Right ventricle myocardium superior (tissue), 1 donor: ENCODE data around the gene DICER1. TPM values are rescaled to one million over a fixed set of nuclear protein-coding genes. Genes with fewer than 3 reads are reported as not detected.
"Not testable (repeated sequence)": the region's sequence is repeated elsewhere in the genome, so short reads cannot be mapped to it uniquely, and the experiment has no call there.

Experiments
- ATAC-seq: fragments of 200-7000 bp; cut with Tn5 transposase; one replicate; pipeline ENCODE4 v1.9.1; 2020; ENCODE audit warnings: mild to moderate bottlenecking; ENCODE audit not compliant: poor library complexity
- DNase-seq: peaks from one replicate; pipeline ENCODE4 v3.0.0-alpha.2; 2020
- intact Hi-C: fragments of 100-400 bp; cut with DNase I; formaldehyde crosslinking; loops from one replicate; pipeline ENCODE4 v1.11.2; 2022
- long read RNA-seq: library from polyadenylated mRNA; unstranded; transcript quantifications from one replicate; pipeline ENCODE4 v2.0.0, GENCODE V29; 2021
- total RNA-seq: library from RNA; stranded (reverse); fragmentation: NEBNext Ultra II Directional; extraction: Animal tissue kit (Norgen Biotek cat#: 25700); gene quantifications from one replicate; pipeline ENCODE4 v1.2.1, GENCODE V29; 2021
- donor health status: DM: no; HTN: yes; CAD: no; lungs with severe emphysema.

DICER1 gene
- 26.1 TPM for total RNA-seq
- long read RNA-seq, partial matches to known transcripts = 1 of 6 reads
- long read RNA-seq, other reads (novel, unspliced or antisense) = 5 of 6 reads

- ATAC-seq = peak; percentile 97
- peak; percentile 98 for DNase-seq
- intact Hi-C loops = no loop called here
Measured at GRCh38 chr14:95157327-95158189, at the start of gene DICER1. Gene DICER1, minus strand, starts transcription at chr14:95157529. Its CDS starts 24,071 bp downstream, at chr14:95133458.

DNA sequence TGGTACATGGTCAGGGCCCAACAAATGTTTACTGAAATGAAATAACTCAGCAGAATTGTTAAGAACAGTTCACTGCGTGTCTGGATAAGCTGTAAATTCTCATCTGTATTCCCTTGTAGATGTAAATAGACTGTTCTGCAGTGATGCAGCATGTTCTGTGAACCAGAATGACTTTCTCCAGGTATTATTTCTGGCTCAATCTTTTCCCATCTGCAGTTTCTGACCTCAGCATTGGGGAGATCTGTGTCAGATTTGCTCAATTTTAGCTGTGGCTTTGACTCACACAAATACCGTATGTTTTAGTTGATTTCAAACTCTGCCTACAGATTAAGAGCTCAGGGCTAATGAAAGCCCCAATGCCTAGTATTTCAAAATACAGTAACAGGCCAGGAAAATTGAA lies 49.2 kb upstream of the DICER1 start:
- no peak for ATAC-seq
- intact Hi-C loops = no loop called here

DNA sequence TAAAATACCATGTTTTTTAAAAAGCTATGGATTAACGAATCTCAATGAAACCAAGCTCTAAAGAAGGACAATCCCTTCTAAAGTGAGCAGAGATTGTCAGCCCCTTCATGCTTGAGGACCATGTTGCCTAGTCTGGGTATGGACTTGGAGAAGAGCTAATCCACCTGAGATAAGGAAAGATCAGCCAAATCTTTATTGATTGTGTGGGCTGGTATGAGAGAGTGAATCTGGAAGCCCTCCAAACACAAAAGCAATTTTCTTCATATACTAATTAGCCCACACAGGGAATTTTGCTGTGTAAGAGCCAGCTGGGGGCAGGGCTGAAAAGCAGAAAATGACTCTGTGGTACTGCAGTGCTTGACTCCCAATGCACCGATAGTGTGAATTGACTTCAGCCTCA lies 47.4 kb upstream of the DICER1 start:
- DNase-seq = no peak
- intact Hi-C loops = no loop called here
- ATAC-seq = no peak

More for the DNA sequence above, 49.2 kb upstream of the DICER1 start:
- DNase-seq = no peak

DNA sequence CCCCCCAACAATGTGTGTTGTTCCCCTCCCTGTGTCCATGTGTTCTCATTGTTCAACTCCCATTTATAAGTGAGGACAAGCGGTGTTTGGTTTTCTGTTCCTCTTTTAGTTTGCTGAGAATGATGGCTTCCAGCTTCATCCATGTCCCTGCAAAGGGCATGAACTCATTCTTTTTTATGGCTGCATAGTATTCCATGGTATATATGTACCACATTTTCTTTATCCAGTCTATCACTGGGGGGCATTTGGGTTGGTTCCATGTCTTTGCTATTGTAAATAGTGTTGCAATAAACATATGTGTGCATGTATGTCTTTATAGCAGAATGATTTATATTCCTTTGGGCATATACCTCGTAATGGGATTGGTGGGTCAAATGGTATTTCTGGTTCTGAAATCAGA lies 44.4 kb upstream of the DICER1 start:
- ATAC-seq, DNase-seq, intact Hi-C loops: not testable (repeated sequence)

DNA sequence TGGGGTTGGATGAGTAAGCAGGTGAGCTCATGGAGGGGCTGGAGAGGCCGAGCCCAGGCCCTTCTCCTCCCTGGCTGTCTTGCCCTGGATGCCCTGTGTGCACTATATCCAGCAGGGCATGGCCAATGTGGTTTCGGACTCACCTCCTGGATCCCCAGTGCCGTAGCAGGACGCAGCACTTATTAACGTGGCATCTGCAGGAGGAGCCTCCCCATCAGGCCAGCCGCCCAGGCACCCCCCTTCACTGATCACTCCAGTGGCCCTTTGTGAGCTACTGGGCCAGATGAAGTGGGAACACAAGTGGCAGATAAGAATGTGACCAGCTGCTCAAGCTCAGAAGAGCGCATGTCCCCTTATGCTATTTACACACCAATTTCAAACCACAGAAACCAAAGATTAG lies 43.1 kb upstream of the DICER1 start:
- ATAC-seq (peak; percentile 92), DNase-seq (peak; percentile 57)
- intact Hi-C loops = no loop called here

DNA sequence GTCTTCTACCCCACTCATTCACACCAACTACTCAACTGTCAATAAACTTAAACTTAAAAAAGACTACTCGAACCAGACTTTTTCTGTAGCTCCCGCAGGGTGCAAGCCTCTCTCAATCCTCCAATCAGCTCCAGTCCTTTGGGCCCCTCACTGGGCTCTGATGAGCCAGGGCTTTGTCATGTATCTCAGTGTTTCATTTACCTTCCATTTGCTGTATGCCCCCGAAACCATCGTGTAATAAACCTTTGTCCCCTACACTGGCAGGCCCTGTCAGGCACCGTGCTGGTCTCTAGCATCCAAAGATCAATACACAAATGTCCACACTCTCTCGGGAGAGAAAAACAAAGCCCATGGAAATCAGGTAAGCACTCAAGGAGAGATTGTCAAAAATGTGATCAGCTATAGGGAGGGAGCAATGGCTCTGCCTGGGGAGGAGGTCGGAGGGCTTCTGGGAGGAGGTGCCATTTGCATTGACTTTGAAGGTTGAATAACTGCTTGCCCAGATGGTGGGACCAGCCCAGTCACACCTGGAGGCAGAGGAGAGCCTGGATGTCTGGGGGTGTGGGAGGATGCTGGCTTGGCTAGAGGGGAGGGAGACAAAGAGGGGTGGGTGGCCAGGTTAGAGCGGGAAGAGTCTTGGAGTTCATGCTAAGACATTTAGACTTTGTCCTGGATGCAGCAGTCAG lies 42.1 kb upstream of the DICER1 start:
- ATAC-seq (no peak), DNase-seq (no peak)
- intact Hi-C loops = no loop called here

GRCh38 chr14:95198320-95198719 lies 41.0 kb upstream of the DICER1 start:
- intact Hi-C loops = no loop called here
- ATAC-seq (no peak), DNase-seq (no peak)

- intact Hi-C loops = no loop called here
Measured at GRCh38 chr14:95197551-95197950, 40.2 kb upstream of the DICER1 start.

DNA sequence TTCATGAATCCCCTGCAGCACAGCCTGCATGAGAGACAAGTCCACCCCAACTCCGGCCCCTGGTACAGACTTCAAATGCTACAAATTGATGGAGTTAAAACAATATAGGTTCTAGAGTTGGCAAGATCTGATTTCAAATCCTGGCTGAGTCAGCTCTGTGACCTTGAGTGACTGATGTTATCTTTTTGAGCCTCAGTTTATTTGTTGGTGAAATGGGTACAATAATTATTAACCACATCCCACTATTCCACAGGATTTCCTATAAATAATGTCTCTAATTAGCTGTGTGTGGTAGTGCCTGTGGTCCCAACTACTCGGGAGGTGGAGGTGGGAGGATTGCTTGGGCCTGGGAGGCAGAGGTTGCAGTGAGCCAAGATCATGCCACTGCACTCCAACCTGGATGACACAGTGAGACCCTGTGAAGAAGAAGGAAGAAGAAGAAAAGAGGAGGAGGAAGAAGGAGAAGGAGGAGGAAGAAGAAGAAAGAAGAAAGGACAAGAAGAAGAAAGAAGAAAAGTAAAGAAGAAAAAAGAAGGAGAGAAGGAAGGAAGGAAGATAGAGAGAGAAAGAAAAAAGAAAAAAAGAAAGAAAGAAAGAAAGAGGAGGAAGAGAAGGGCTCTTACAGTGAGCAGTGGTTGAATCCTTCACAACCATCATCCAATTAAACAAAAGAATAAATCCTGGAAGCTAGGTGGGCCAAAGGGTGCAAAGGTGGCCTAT lies 39.7 kb upstream of the DICER1 start:
- DNase-seq (no peak), ATAC-seq (no peak)
- intact Hi-C loops = no loop called here

More at GRCh38 chr14:95197551-95197950, 40.2 kb upstream of the DICER1 start:
- DNase-seq = no peak
- no peak for ATAC-seq

DNA sequence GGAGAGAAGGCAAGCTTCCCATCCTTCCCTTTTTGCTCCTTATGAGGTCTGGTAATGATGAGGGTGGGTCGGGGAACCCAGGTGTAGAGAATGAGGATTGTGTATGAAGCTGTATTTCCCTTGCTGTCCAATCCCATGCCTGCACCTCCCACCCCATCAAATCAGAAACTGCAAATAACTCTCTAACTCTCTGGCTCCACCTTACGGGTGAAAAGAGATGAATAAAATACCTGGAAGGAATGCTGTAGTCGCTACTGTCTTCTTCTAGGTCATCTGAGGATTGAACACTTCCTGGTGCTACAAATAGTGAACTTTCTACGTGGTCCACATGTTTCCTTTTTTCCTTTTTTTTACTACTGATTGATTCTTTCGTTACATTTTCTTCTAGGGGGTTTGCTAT lies 38.9 kb upstream of the DICER1 start:
- intact Hi-C loops = no loop called here
- no peak for DNase-seq
- no peak for ATAC-seq

DNA sequence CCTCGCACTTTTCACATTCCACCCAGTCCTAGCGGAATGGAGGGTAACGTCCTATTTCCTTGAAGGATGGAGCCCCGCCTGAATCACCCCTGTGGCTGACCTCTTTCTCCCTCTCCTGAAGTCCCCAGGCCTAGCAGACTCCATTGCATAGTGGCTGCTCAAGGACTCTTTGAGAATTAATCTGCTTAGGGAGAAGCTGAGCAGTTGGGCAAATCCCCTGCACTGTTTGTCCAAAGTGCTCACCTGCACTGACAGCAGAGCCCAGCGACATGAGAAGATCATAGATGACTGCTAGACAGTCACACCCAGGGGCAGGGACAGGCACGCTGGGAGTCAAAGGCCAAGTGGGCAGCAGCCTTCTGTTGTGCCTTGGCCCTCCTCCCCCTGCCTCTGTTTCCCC lies 37.7 kb upstream of the DICER1 start:
- no peak for ATAC-seq
- intact Hi-C loops = no loop called here

DNA sequence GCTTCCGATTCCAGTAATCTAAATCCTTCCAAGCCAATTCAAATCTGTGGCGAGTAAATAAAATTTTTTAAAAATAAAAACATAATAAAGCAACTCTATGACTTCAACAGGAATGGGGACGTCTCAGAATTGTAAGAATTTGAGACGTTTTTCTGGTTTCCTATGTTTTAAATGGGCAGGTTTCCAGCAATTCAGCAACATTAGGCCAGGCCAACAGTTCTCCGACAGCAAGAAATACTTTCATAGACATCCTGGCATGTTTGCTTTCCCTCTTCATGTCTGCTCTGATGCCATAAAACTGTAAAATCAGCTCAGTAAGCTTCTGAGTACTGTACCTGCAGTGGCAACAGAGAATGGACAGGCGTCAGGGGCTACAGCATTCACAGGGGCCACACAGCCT lies 35.8 kb upstream of the DICER1 start:
- DNase-seq = no peak
- intact Hi-C loops = no loop called here
- ATAC-seq = no peak

More for the DNA sequence above, 37.7 kb upstream of the DICER1 start:
- no peak for DNase-seq

GRCh38 chr14:95192311-95192710 lies 35.0 kb upstream of the DICER1 start:
- intact Hi-C loops = no loop called here
- no peak for DNase-seq
- ATAC-seq = no peak

GRCh38 chr14:95191445-95192199 lies 34.3 kb upstream of the DICER1 start:
- intact Hi-C loops = no loop called here
- DNase-seq (no peak), ATAC-seq (peak; percentile 30)

DNA sequence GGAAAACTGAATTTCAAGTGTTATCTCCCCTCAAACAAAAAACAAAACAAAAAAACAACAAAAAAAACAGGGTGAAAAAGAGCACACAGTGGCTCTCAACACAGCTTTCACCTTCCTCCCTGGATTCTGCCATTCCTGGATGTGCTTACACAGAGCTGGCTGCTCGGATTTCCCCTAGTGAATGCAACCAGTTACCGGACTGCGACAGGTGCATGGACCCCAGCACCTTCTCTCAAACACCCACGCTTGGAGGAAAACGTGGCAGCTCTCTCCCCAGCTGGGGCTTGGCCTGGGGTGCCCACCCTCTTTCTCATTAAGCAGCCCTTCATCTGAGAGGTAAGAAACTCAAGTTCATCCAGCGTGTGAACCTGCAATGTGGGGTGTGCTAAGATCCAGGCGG lies 33.5 kb upstream of the DICER1 start:
- intact Hi-C loops = no loop called here
- no peak for ATAC-seq
- DNase-seq = no peak

GRCh38 chr14:95190346-95190840 lies 33.1 kb upstream of the DICER1 start:
- DNase-seq (no peak), ATAC-seq (no peak)
- intact Hi-C loops = no loop called here

DNA sequence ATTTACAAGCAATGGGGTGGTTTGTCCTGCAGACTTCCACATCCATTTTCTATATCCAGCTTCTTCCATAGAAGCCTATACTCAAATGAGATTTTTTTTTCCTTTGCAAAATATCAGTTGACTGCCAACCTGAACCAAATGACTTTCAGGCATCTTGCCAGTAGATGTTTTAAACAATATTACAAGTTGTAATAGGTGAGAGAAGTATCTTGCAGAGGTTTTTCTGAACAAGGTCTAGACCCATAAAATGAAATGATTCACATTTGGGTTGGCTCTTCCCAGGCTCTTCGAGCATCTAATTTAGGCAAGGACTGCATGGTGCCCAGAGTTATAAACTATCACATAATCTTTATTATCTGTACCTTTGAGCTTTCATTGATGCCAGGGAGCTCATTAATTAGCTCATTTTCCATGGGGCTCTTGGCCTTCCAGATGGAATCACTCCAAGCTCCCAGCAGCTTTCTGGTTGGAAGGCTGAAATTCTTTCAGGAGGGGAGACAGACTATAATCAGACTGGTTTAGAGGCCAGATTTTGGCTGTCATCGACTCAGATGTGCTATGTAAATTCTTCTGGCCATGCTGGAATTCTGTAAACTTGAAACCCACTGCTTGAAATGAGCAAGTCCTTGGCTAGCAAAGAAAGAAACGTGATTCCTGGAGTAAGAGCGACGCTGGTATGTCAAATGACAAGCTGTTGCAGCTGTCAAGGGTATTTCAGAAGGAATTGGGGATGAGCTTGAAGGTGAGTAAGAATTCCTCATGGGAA lies 32.2 kb upstream of the DICER1 start:
- peak; percentile 48 for ATAC-seq
- intact Hi-C loops = no loop called here
- no peak for DNase-seq

GRCh38 chr14:95188380-95188779 lies 31.1 kb upstream of the DICER1 start:
- intact Hi-C loops = no loop called here

More at GRCh38 chr14:95188380-95188779, 31.1 kb upstream of the DICER1 start:
- DNase-seq = no peak
- no peak for ATAC-seq
